ENCODE measurements around the gene DOCK1. TPM values are rescaled to one million over a fixed set of nuclear protein-coding genes. Genes with fewer than 3 reads are reported as not detected.

The DOCK1 gene
- total RNA-seq, 2 donors from 2014 or later = 34.3 to 44.1 TPM

DNA sequence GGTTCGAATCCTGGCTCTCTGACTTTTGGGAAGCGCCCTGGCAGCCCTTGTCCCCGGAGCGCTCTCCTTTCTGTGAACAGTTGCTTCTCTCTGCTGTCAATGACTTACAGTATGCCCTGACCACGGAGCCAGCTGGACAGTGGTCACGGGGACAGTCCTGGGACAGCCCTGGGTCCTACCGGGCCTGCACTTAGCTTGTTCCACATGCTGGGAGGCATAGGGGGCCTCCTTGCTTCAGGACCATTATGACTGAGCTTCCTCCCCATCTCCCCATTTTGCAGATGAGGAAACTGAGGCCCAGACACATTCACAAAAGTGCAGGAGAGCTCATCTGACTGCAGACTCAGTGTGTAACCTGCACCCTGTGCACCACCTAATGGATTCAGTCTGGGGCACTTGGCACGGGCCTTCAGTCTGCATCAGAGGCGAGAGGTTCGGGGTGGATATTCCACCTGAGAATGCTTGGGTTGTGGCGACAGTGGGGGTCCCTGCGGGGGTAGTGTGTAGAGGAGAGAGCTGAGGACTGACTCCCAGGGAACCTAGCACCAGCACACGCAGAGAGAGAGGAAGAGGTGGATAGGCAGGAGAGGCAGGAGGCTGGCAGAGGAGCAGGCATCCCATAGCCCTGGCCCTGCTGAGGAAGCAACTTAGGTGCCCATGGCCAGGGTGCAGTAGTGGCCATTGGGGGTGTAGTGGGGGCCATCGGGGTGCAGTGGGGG is 1.6 kb downstream of the DOCK1 start:
- Histone ChIP-seq H3K4me3 (no peak overlapping the region), H3K9me3 (no peaks in the 10 kb centered on the region), H3K27me3 (no peaks in the 10 kb centered on the region), H3K36me3 (replicated peaks in 1 of 2; ENCODE audit: insufficient read depth in 1 of 2, low read depth in 2 of 2) (no peaks in the 10 kb centered on the region), H3K4me1 (peaks cover 21% of the 10 kb centered on the region), H3K27ac (peak overlapping the region in 2 of 4 donors; percentile 71 to 72)
- DNase-seq (peak in 1 of 4 donors; percentile 7), ATAC-seq (no peak)
- TF ChIP-seq POLR2A (IDR thresholded peaks at IDR 0.05) (no peak), CTCF (IDR thresholded peaks at IDR 0.05) (no peak)
- intact Hi-C loops (cut with DNase I) = no loop called here
- 90 to 95% methylated on average over 13 of the region's 14 CpGs for WGBS, 2 donors

DNA sequence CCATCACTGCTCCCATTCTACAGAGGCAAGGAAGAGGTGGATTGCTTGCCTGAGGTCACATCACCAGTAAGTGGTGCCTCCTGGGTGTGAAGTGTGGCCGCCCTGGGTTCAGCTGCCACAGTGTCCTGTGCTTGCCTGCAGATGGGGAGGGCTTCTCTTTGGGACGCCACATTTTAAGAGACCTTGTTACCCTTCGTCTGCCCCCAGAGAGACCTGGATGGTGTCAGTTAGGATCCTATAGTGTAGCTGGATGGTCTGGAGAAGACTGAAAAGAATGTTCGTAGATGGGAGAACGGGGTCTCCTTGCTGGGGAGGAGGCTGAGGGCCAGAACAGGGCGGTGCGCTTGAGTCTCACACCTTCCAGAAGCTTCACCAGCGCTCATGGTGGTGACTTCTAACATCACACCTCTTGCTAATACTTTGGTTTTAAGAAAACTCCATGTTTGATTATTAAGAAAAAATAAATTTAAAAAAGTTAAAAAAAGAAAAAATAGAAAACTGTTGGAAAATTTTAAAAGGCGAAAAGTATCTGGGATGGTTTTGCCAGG is 2.3 kb downstream of the DOCK1 start:
- intact Hi-C loops (cut with DNase I) = no loop called here
- Histone ChIP-seq H3K9me3 (no peaks in the 10 kb centered on the region), H3K36me3 (replicated peaks in 1 of 2; ENCODE audit: insufficient read depth in 1 of 2, low read depth in 2 of 2) (no peaks in the 10 kb centered on the region), H3K27ac (no peak overlapping the region), H3K27me3 (no peaks in the 10 kb centered on the region), H3K4me1 (peaks cover 21% of the 10 kb centered on the region), H3K4me3 (no peak overlapping the region)
- ATAC-seq (no peak), DNase-seq (no peak)
- TF ChIP-seq POLR2A (IDR thresholded peaks at IDR 0.05) = no peak
- no peak for TF ChIP-seq CTCF (IDR thresholded peaks at IDR 0.05)
- WGBS, 2 donors = 90 to 97% methylated on average over 8 to 9 of the region's 9 CpGs

DNA sequence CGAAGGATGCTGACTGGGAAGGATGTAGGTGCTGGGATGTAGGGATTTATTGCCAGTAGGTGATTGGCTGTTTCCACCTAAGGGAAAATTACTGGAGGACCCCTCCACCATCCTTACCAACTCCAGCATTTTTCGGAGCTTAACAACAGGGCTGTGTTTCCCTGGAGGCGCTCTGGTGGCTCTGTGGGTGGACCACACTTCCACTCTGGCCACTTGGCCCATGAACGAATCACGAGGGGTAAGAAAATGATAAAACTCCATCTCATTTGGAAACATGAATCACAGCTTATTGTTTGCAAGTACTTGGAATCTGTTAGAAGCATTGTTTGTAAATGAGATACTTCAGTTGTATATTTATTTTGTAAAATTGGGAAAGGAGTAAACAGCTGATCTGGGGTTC is 3.0 kb downstream of the DOCK1 start:
- H3K4me1 ChIP-seq = peaks cover 21% of the 10 kb centered on the region
- no peak for TF ChIP-seq CTCF (IDR thresholded peaks at IDR 0.05)
- TF ChIP-seq POLR2A (IDR thresholded peaks at IDR 0.05) = no peak
- no peak for ATAC-seq
- no peaks in the 10 kb centered on the region for H3K27me3 ChIP-seq
- intact Hi-C loops (cut with DNase I) = no loop called here
- H3K4me3 ChIP-seq = no peak overlapping the region
- no peak overlapping the region for H3K27ac ChIP-seq
- DNase-seq = no peak
- WGBS, 2 donors = 88 to 92% methylated on average over 5 of the region's 5 CpGs
- H3K36me3 ChIP-seq (replicated peaks in 1 of 2; ENCODE audit: insufficient read depth in 1 of 2, low read depth in 2 of 2) = no peaks in the 10 kb centered on the region
- H3K9me3 ChIP-seq = no peaks in the 10 kb centered on the region

- Histone ChIP-seq H3K4me3 (no peak overlapping the region), H3K36me3 (replicated peaks in 1 of 2; ENCODE audit: insufficient read depth in 1 of 2, low read depth in 2 of 2) (no peaks in the 10 kb centered on the region), H3K4me1 (peaks cover 21% of the 10 kb centered on the region), H3K27ac (no peak overlapping the region), H3K9me3 (no peaks in the 10 kb centered on the region), H3K27me3 (no peaks in the 10 kb centered on the region)
- no peak for DNase-seq
- no peak for ATAC-seq
- 66 to 72% methylated on average over 7 of the region's 7 CpGs for WGBS, 2 donors
- TF ChIP-seq CTCF (IDR thresholded peaks at IDR 0.05) (no peak), POLR2A (IDR thresholded peaks at IDR 0.05) (no peak)
- intact Hi-C loops (cut with DNase I) = no loop called here
These were observed 3.5 kb downstream of the DOCK1 start for GRCh38 chr10:126908729-126909128.

DNA sequence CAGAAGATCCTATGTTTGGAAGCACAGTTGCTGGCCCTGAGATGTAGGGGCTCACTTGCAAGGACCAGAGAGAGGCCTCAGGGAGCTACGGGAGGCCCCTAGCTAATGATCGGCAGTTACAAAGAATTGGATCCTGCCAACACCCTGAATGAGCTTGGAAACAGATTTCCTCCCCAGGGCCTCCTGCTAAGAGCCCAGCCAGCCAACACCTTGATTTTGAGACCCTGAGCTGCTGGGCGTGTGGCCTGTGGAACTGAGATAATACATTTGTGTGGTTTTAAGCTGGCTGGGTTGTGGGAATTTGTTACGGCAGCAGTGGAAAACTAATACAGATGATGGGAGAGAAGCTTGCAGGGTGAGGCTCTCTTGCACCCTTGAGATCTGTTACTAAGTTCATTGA is 3.9 kb downstream of the DOCK1 start:
- no peak for ATAC-seq
- Histone ChIP-seq H3K4me1 (peaks cover 18% of the 10 kb centered on the region), H3K27ac (no peak overlapping the region), H3K9me3 (no peaks in the 10 kb centered on the region), H3K36me3 (replicated peaks in 1 of 2; ENCODE audit: insufficient read depth in 1 of 2, low read depth in 2 of 2) (no peaks in the 10 kb centered on the region), H3K27me3 (no peaks in the 10 kb centered on the region), H3K4me3 (no peak overlapping the region)
- no peak for DNase-seq
- 65 to 81% methylated on average over 4 of the region's 4 CpGs for WGBS, 2 donors
- TF ChIP-seq CTCF (IDR thresholded peaks at IDR 0.05) = no peak
- TF ChIP-seq POLR2A (IDR thresholded peaks at IDR 0.05) = no peak
- intact Hi-C loops (cut with DNase I) = no loop called here
